ENCODE data around the gene FAM117A. TPM values are rescaled to one million over a fixed set of nuclear protein-coding genes. Genes with fewer than 3 reads are reported as not detected.

FAM117A gene
- total and polyA plus RNA-seq, 2 of the 4 experiments (the other 2 are of a cell fraction) = 0.72 to 3.4 TPM

GRCh38 chr17:49708515-49709183 is 55.3 kb downstream of the FAM117A start (continued):
- no peak for TF ChIP-seq MAZ (IDR thresholded peaks at IDR 0.05; ENCODE audit: borderline replicate concordance, low read depth, low read length)

GRCh38 chr17:49707608-49708514 is 56.1 kb downstream of the FAM117A start, which contains the start of gene SLC35B1:
Gene SLC35B1, minus strand, starts transcription at chr17:49707964. Its CDS starts 131 bp downstream, at chr17:49707833.
- dilution Hi-C loops (cut with HindIII; ENCODE audit: low sequenced_read_pairs, unreplicated experiment) (no loop called here), intact Hi-C loops (cut with micrococcal nuclease) (loop anchor here (1.0 to 2.0 kb wide), 3 partner anchors 71 to 143 kb away; partner anchors contain the start of gene KAT7), in situ Hi-C loops (cut with MboI; ENCODE audit: low sequenced_read_pairs) (loop anchor here (5.0 to 10.0 kb wide), 2 partner anchors 139 to 287 kb away; partner anchors contain the start of genes DLX3 and TAC4)
- peak within 1 kb of the TSS; percentile 67; the same call in 1 of the 2 replicates for H3K23ac ChIP-seq (ENCODE audit: low read depth, low read length)
- H2BK120ac ChIP-seq (ENCODE audit: low read depth, low read length) = peak within 1 kb of the TSS; percentile 88; the same call in 1 of the 2 replicates
- peak; percentile 100 for ATAC-seq (ENCODE audit: low read depth)
- no peaks in the 10 kb centered on the region for H4K20me1 ChIP-seq (ENCODE audit: insufficient read depth, low read length)
- peaks cover 5% of the 10 kb centered on the region for H3K4me1 ChIP-seq (ENCODE audit: control insufficient read depth, insufficient read depth, low read length)
- peak within 1 kb of the TSS; percentile 53 to 99 for H4K8ac ChIP-seq (ENCODE audit: low read depth in 2 of 2, low read length in 2 of 2)
- H2AK9ac ChIP-seq (replicated peaks; ENCODE audit: low read depth, low read length, poor library complexity) = peak within 1 kb of the TSS; percentile 88
- peak within 1 kb of the TSS; percentile 78; the same call in 1 of the 2 replicates for H2BK20ac ChIP-seq (ENCODE audit: low read depth, low read length)
- H4K91ac ChIP-seq (ENCODE audit: insufficient read depth, low read depth, low read length) = peak within 1 kb of the TSS; percentile 95
- ChIA-PET POLR2A (ENCODE audit: unreplicated experiment) (no interaction called here), CTCF (interaction anchor here (0.7 to 1.5 kb wide), 6 partner anchors 9 to 150 kb away, joined by 3 to 5 read pairs (median 3); no protein-coding TSS in a partner anchor)
- peak within 1 kb of the TSS; percentile 95 for H2BK5ac ChIP-seq (ENCODE audit: low read depth, low read length, poor library complexity, severe bottlenecking)
- H3K27ac ChIP-seq (ENCODE audit: insufficient read depth, low read length) = peak within 1 kb of the TSS; percentile 95
- BruUV-seq (replicated peaks) = TSS peak; percentile 64
- H3K4me2 ChIP-seq (ENCODE audit: low read depth, low read length) = peak within 1 kb of the TSS; percentile 100
- peaks cover 7% of the 10 kb centered on the region; the same call in 1 of the 2 replicates for H3K9me1 ChIP-seq (ENCODE audit: insufficient read depth, low read length)
- no peaks in the 10 kb centered on the region for H3K9me3 ChIP-seq (ENCODE audit: control insufficient read depth, insufficient read depth, low read length)
- WGBS, 2 experiments (ENCODE audit: extremely low coverage in 2 of 2, insufficient read length in 1 of 2) = 0% methylated on average over 17 of the region's 53 CpGs; no CpG with 5 or more reads in 1 of the 2 experiments
- peak within 1 kb of the TSS; percentile 96 for H2AFZ ChIP-seq (replicated peaks; ENCODE audit: low read length, poor library complexity)
- H3K4ac ChIP-seq (ENCODE audit: low read depth, low read length) = peak within 1 kb of the TSS; percentile 89
- peak within 1 kb of the TSS; percentile 80 for H3K4me3 ChIP-seq (ENCODE audit: insufficient read depth, low read depth, low read length)
- H3K56ac ChIP-seq (ENCODE audit: extremely low read depth, insufficient read depth, low read length) = peak within 1 kb of the TSS; percentile 95
- H3K18ac ChIP-seq (ENCODE audit: low read depth, low read length) = peak within 1 kb of the TSS; percentile 65
- H3K9ac ChIP-seq (ENCODE audit: low read depth, low read length) = peak within 1 kb of the TSS; percentile 81
- H3K36me3 ChIP-seq (ENCODE audit: control insufficient read depth, insufficient read depth, low read length) = peaks cover 25% of the 10 kb centered on the region
- H3K79me1 ChIP-seq (ENCODE audit: low read depth in 1 of 2, low read length in 2 of 2) = peaks cover 26 to 35% of the 10 kb centered on the region in 2 experiments
- no peaks in the 10 kb centered on the region for H3K27me3 ChIP-seq (ENCODE audit: control insufficient read depth, insufficient read depth, low read length)
- peak within 1 kb of the TSS; percentile 98 for H4K5ac ChIP-seq (ENCODE audit: low read depth, low read length)
- DNase-seq = peak; percentile 99
- H3K14ac ChIP-seq (replicated peaks; ENCODE audit: low read depth, low read length) = peak within 1 kb of the TSS; percentile 95
- peak within 1 kb of the TSS; percentile 44 for H2AK5ac ChIP-seq (ENCODE audit: low read depth, low read length)
- H2BK15ac ChIP-seq (ENCODE audit: low read depth, low read length) = peak within 1 kb of the TSS; percentile 87; the same call in 1 of the 3 replicates
- TF ChIP-seq MAFK (IDR thresholded peaks at IDR 0.05; ENCODE audit: low read depth, low read length) = no peak
- TF ChIP-seq MXI1 (IDR thresholded peaks at IDR 0.05; ENCODE audit: borderline replicate concordance, low read depth, low read length) = peak; percentile 87; the same call in 1 of the 2 replicates
- TF ChIP-seq BHLHE40 (IDR thresholded peaks at IDR 0.05; ENCODE audit: low read depth, low read length) = no peak
- TF ChIP-seq NFE2L2 (IDR thresholded peaks at IDR 0.05; ENCODE audit: low read depth, low read length) = no peak
- TF ChIP-seq CTCF (conservative IDR thresholded peaks at IDR 0.05; ENCODE audit: low read depth, low read length) = peak; percentile 88
- no peak for TF ChIP-seq FOS (IDR thresholded peaks at IDR 0.05; ENCODE audit: low read depth, low read length)
- TF ChIP-seq RCOR1 (IDR thresholded peaks at IDR 0.05; ENCODE audit: insufficient replicate concordance, low read length) = no peak
- peak; percentile 82 for TF ChIP-seq POLR2A (IDR thresholded peaks at IDR 0.05; ENCODE audit: low read depth, low read length)
- TF ChIP-seq MAZ (IDR thresholded peaks at IDR 0.05; ENCODE audit: borderline replicate concordance, low read depth, low read length) = peak; percentile 77; the same call in 1 of the 2 replicates
- TF ChIP-seq CEBPB (IDR thresholded peaks at IDR 0.05; ENCODE audit: low read depth, low read length) = no peak
- peak; percentile 60 for TF ChIP-seq SMC3 (IDR thresholded peaks at IDR 0.05; ENCODE audit: low read depth, low read length)
- TF ChIP-seq RAD21 (IDR thresholded peaks at IDR 0.05; ENCODE audit: low read length) = peak; percentile 61
